Measurements from ENCODE around the gene TENM4. TPM values are rescaled to one million over a fixed set of nuclear protein-coding genes. Genes with fewer than 3 reads are reported as not detected.
"Not testable (repeated sequence)": the region's sequence is repeated elsewhere in the genome, so short reads cannot be mapped to it uniquely, and the experiment has no call there.

Gene TENM4
- total RNA-seq, 4 donors from 2014 or later, result 16.8 to 158 (median 120) TPM

- DNase-seq, result no peak
- Histone ChIP-seq H3K4me1 (no peaks in the 10 kb centered on the region), H3K36me3 (no peaks in the 10 kb centered on the region), H3K4me3 (replicated peaks in 1 of 3) (no peak overlapping the region), H3K27me3 (no peaks in the 10 kb centered on the region), H3K27ac (no peak overlapping the region), H3K9me3 (no peaks in the 10 kb centered on the region)
- TF ChIP-seq CTCF (IDR thresholded peaks at IDR 0.05), result no peak
- WGBS, 2 donors, result 59 to 64% methylated on average over 1 of the region's 1 CpG
- intact Hi-C loops (cut with DNase I), result loop anchor here (10.0 kb wide), 1 partner anchor 853 kb away; no protein-coding TSS in a partner anchor
These were observed 799.3 kb downstream of the TENM4 start for GRCh38 chr11:78641541-78641940.

GRCh38 chr11:78638704-78639380, 802.0 kb downstream of the TENM4 start:
- no peaks in the 10 kb centered on the region for H3K36me3 ChIP-seq
- intact Hi-C loops (cut with DNase I), result no loop called here
- no peaks in the 10 kb centered on the region for H3K9me3 ChIP-seq
- TF ChIP-seq POLR2A (IDR thresholded peaks at IDR 0.05) (no peak), CTCF (IDR thresholded peaks at IDR 0.05) (no peak)
- no peak for DNase-seq
- H3K4me3 ChIP-seq (replicated peaks in 1 of 3), result no peak overlapping the region
- no peaks in the 10 kb centered on the region for H3K27me3 ChIP-seq
- H3K4me1 ChIP-seq, result no peaks in the 10 kb centered on the region
- no peak overlapping the region for H3K27ac ChIP-seq
- 90 to 96% methylated on average over 11 to 18 of the region's 26 CpGs for WGBS, 2 donors

GRCh38 chr11:78637527-78637926, 803.3 kb downstream of the TENM4 start:
- H3K27ac ChIP-seq; H3K4me1 ChIP-seq; intact Hi-C loops (cut with DNase I); H3K27me3 ChIP-seq; H3K4me3 ChIP-seq (replicated peaks in 1 of 3); DNase-seq; H3K9me3 ChIP-seq; H3K36me3 ChIP-seq: not testable (repeated sequence)
- WGBS, 2 donors, result 88 to 95% methylated on average over 5 of the region's 5 CpGs

GRCh38 chr11:78635814-78636506, 804.9 kb downstream of the TENM4 start:
- Histone ChIP-seq H3K27me3 (no peaks in the 10 kb centered on the region), H3K36me3 (no peaks in the 10 kb centered on the region), H3K4me1 (no peaks in the 10 kb centered on the region), H3K4me3 (replicated peaks in 1 of 3) (no peak overlapping the region), H3K27ac (no peak overlapping the region), H3K9me3 (no peaks in the 10 kb centered on the region)
- WGBS, 2 donors, result 95 to 98% methylated on average over 1 of the region's 1 CpG
- TF ChIP-seq CTCF (IDR thresholded peaks at IDR 0.05) (no peak), POLR2A (IDR thresholded peaks at IDR 0.05) (no peak)
- intact Hi-C loops (cut with DNase I), result no loop called here
- DNase-seq, result no peak

- no peaks in the 10 kb centered on the region for H3K4me1 ChIP-seq
- H3K4me3 ChIP-seq (replicated peaks in 1 of 3), result no peak overlapping the region
- no peaks in the 10 kb centered on the region for H3K9me3 ChIP-seq
- 91 to 98% methylated on average over 3 to 7 of the region's 7 CpGs for WGBS, 2 donors
- DNase-seq, result no peak
- TF ChIP-seq CTCF (IDR thresholded peaks at IDR 0.05) (no peak), POLR2A (IDR thresholded peaks at IDR 0.05) (no peak)
- no peak overlapping the region for H3K27ac ChIP-seq
- intact Hi-C loops (cut with DNase I), result no loop called here
- no peaks in the 10 kb centered on the region for H3K36me3 ChIP-seq
- no peaks in the 10 kb centered on the region for H3K27me3 ChIP-seq
These were observed 807.1 kb downstream of the TENM4 start for GRCh38 chr11:78633516-78634310.
